GM19372 (cell line): ENCODE data around the gene ZNF175.
"Not testable (repeated sequence)": the region's sequence is repeated elsewhere in the genome, so short reads cannot be mapped to it uniquely, and the experiment has no call there.

Experiments used
- ATAC-seq: cut with Tn5 transposase; IDR thresholded peaks from one replicate; pipeline ENCODE4 v1.9.1; 2021; ENCODE audit warnings: mild to moderate bottlenecking, low read depth, moderate library complexity; ENCODE audit not compliant: unreplicated experiment

Gene ZNF175

DNA sequence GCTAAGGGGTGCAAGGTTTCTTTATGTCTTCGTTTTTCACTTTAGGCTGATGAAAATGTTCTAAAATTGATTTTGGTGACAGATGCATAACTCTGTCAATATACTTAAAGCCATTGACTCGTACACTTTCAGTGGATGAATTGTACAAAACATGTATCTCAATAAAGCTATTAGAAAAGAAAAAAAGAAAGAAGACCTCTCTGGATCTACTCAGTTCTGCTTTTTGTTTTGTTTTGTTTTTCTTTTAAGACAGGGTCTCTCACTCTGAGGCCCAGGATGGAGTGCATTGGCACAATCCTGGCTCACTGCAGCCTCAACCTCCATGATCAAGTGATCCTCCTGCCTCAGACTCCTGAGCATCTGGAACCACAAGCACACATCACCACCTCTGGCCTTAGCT lies 55.6 kb downstream of the ZNF175 start:
- no peak for ATAC-seq

DNA sequence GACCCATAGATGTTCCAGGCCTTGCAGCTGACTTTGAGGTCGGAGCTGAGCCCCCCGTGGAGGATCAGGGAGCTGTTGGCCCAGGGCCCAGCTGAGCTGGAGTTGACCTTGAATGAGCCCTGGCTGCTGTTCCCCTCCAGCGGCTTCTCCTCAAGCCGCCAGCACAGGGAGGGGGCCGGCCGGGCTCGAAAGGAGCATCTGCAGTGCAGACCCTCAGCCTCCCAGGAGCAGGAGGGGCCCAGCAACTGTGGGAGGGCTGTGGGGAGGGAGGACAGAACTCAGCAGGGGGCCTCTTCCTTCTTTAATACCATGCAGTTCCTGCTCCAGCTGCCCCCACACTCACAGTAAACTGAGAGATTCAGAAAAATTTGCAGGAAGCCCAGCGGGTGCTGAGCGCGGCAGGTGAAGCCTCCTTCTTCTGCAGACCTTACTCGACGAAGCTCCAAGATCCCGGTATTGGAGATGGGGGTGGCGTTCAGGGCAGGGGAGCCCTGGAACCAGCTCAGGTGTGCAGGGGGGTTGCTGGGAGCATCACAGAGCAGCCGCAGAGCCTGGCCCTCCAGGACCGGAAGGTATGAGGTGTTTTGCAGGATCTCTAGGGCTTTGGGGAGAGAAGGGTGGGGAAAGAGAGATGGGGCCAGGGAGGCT lies 56.5 kb downstream of the ZNF175 start:
- no peak for ATAC-seq

DNA sequence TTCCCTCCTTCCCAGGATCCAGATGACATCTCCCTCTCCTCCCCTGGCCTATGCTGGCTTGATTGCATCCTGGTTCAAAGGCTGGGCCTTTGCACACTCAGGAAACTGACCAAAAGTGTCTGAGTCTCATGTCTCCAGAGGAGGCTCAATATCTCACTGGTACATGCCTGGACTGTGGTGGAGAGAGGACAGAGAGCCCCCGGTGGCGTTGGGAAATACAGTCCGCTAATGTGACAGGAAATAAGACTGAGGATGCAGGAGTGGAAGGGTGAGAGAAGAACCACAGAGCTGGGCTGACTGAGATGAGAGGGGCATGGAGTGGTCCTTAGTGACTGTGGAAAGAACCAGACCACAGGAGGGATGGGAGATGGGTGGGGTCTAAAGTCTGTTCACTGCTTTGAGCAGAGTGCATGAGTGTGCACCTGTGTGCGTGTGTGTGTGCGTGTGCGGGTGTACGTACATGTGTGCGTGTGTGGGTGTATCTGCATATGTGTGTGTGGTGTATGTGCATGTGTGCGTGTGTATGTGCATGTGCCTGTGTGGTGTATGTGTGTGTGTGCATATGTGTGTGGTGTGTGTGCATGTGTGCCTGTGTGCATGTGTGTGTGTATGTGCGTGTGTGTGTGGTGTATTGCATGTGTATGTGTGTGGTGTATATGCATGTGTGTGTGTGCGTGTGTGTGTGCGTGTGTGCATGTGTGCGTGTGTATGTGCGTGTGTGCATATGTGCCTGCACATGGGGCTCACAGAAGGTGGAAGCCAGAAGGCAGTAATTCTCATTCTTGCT lies 57.3 kb downstream of the ZNF175 start:
- ATAC-seq, result no peak

DNA sequence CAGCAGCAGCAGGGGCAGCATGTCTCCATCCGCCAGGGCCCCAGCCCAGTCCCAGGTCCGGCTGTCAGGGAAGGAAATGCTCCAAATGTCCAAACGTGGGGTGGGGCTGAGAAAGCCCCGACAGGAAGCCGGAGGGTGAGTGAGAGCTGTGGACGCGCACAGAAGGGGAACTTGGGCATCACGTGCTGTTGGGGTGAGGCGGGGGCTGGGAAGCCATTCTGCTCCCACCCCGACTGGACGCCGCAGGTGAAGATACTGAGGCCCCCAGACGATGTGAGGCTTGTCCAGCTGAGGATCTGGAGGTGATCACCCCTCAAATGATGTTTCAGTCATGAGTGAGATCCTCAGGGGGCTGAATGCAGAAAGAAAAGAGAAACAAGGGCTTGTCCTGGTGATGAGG lies 59.2 kb downstream of the ZNF175 start, which contains the start of gene SIGLEC5:
Gene SIGLEC5, minus strand, starts transcription at position 87 of the 400 bp plus-strand sequence. Its CDS starts 66 bp downstream, at position 21.
- ATAC-seq, result not testable (repeated sequence)

DNA sequence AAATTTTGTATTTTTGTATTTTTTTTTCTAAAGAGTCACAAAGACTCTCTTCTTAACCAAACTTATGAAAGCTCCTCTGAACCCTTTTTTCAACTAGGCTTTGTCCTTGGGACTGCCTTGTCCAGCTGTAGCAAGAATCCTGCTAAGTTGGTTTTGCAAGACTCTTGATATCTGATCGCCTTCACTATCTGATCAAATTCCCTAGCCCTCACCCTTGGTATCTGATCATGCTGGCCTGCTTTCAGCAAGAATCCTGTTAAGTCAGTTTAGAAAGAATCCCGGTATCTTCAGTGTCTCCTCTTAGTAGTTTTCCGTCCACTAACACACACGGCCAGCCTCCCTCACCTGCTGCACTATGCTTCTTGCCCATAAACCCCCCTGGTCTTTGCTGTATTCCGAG lies 61.0 kb downstream of the ZNF175 start:
- ATAC-seq, result no peak

DNA sequence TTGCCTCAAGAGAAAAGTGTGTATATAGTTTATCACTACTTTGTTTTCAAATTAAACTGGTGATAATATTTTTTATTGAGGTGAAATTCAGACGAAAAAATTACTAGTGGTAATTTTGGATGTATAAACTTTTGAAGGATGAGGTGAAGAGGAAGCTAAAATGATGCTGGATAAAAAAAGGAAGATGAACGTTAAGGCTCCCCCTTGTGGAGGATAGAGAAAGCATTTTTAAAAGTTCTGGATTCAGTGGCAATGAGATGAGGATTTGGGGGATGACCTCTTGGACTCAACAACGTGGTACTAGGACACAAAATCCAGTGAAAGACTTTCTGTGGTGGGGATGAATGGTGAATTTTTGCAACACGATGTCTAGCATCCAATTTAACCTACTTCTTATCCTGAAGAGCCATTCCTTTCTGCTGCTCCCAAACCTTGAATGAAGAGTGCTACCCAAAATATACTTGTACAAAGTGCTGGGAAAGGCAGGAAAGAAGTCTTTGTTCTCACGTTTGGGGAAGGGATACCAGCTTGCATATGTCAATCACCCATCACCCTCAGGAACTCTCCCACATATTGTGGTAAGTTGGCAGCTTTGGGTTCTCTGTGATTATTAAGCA lies 66.4 kb downstream of the ZNF175 start:
- no peak for ATAC-seq

DNA sequence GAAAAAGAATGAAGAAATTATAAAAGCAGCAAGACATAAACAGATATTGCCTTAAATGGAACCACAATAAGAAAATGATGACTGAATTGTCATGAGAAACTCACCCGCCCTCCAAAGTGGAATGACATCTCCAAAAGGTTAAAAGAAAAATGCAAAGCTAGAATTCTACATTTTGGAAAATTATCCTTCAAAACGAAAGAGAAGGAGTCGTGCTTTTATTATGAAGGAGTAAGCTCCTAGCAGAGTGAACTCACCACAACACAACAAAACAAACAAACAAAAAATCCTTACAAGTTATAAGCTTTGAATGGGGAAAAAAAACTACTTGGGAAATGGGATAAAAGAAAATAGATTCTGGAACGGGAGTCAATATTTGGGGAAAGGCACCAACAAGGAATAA lies 68.8 kb downstream of the ZNF175 start:
- no peak for ATAC-seq

DNA sequence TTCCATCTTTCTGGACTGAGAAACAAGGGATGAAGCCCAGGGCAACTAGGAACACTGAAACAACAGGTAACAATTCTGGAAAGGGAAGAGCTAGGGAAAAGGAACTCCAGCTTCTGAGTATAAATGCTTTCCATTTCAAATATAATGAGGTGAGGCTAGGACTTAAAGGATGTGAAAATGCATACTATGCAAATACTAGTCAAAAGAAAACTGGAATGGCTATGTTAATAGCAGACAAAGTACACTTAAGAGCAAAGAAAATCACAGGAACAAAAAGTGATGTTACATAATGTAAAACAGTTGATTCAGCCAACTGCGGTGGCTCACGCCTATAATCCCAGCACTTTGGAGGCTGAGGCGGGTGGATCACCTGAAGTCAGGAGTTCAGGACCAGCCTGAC lies 69.3 kb downstream of the ZNF175 start:
- ATAC-seq, result no peak

DNA sequence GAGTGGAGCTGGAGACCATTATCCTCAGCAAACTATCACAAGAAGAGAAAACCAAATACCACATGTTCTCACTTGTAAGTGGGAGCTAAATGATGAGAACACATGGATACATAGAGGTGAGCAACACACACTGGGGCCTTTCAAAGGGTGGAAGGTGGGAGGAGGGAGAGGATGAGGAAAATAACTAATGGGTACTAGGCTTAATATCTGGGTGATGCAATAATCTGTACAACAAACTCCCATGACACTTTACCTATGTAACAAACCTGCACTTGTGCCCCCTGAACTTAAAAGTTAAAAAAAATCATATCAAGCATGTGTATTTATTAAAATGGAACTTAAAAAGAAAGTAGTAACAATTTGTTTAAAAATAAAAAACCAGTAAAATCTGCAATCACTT lies 70.6 kb downstream of the ZNF175 start:
- ATAC-seq, result no peak
